Measurements from ENCODE around the gene CORO7.
"Not testable (repeated sequence)": the region's sequence is repeated elsewhere in the genome, so short reads cannot be mapped to it uniquely, and the experiment has no call there.

The CORO7 gene

GRCh38 chr16:4334724-4335495 is 81.5 kb downstream of the CORO7 start:
- Histone ChIP-seq H3K9me2 (replicated peaks; ENCODE audit: control insufficient read depth, low read length) (no peaks in the 10 kb centered on the region), H3K4me1 (ENCODE audit: control insufficient read depth, low read length) (no peaks in the 10 kb centered on the region), H3K27ac (ENCODE audit: low read depth, low read length) (no peak overlapping the region), H3F3A (ENCODE audit: control insufficient read depth, insufficient read depth) (no peaks in the 10 kb centered on the region), H3K36me3 (ENCODE audit: control insufficient read depth, low read length) (peaks cover 9% of the 10 kb centered on the region), H3K79me2 (ENCODE audit: control insufficient read depth, low read length) (no peaks in the 10 kb centered on the region), H4K20me1 (ENCODE audit: control insufficient read depth, insufficient read depth, low read depth, low read length) (no peaks in the 10 kb centered on the region), H3K27me3 (ENCODE audit: control insufficient read depth, low read length) (no peaks in the 10 kb centered on the region), H3K4me3 (ENCODE audit: low read length) (no peak overlapping the region), H3K4me2 (ENCODE audit: low read length) (no peak overlapping the region), H3K9me3 (ENCODE audit: control insufficient read depth, insufficient read depth, low read length) (no peaks in the 10 kb centered on the region)
- TF ChIP-seq CTCF (IDR thresholded peaks at IDR 0.05; ENCODE audit: low read depth, low read length, poor library complexity, severe bottlenecking) = no peak
- no peak for TF ChIP-seq EZH2phosphoT487 (IDR thresholded peaks at IDR 0.05; ENCODE audit: borderline replicate concordance, low read length)

GRCh38 chr16:4333714-4334113 is 82.7 kb downstream of the CORO7 start:
- not testable (repeated sequence) for H3K4me2 ChIP-seq (ENCODE audit: low read length); H3K79me2 ChIP-seq (ENCODE audit: control insufficient read depth, low read length); H3K4me1 ChIP-seq (ENCODE audit: control insufficient read depth, low read length); H3K4me3 ChIP-seq (ENCODE audit: low read length); H4K20me1 ChIP-seq (ENCODE audit: control insufficient read depth, insufficient read depth, low read depth, low read length); H3K36me3 ChIP-seq (ENCODE audit: control insufficient read depth, low read length); H3K27me3 ChIP-seq (ENCODE audit: control insufficient read depth, low read length); H3F3A ChIP-seq (ENCODE audit: control insufficient read depth, insufficient read depth); H3K9me3 ChIP-seq (ENCODE audit: control insufficient read depth, insufficient read depth, low read length); H3K9me2 ChIP-seq (replicated peaks; ENCODE audit: control insufficient read depth, low read length); H3K27ac ChIP-seq (ENCODE audit: low read depth, low read length)

- Histone ChIP-seq H4K20me1 (ENCODE audit: control insufficient read depth, insufficient read depth, low read depth, low read length) (no peaks in the 10 kb centered on the region; the same call in 1 of the 2 replicates), H3K4me2 (ENCODE audit: low read length) (no peak overlapping the region), H3K4me3 (ENCODE audit: low read length) (no peak overlapping the region), H3K79me2 (ENCODE audit: control insufficient read depth, low read length) (no peaks in the 10 kb centered on the region), H3K9me2 (replicated peaks; ENCODE audit: control insufficient read depth, low read length) (no peaks in the 10 kb centered on the region), H3K27me3 (ENCODE audit: control insufficient read depth, low read length) (peaks cover 7% of the 10 kb centered on the region), H3K27ac (ENCODE audit: low read depth, low read length) (no peak overlapping the region), H3K36me3 (ENCODE audit: control insufficient read depth, low read length) (no peaks in the 10 kb centered on the region), H3F3A (ENCODE audit: control insufficient read depth, insufficient read depth) (no peaks in the 10 kb centered on the region), H3K9me3 (ENCODE audit: control insufficient read depth, insufficient read depth, low read length) (no peaks in the 10 kb centered on the region), H3K4me1 (ENCODE audit: control insufficient read depth, low read length) (peaks cover 2% of the 10 kb centered on the region)
- no peak for TF ChIP-seq EZH2phosphoT487 (IDR thresholded peaks at IDR 0.05; ENCODE audit: borderline replicate concordance, low read length)
- no peak for TF ChIP-seq CTCF (IDR thresholded peaks at IDR 0.05; ENCODE audit: low read depth, low read length, poor library complexity, severe bottlenecking)
These were observed 83.1 kb downstream of the CORO7 start for GRCh38 chr16:4333308-4333638.

GRCh38 chr16:4332623-4333307 is 83.6 kb downstream of the CORO7 start:
- Histone ChIP-seq H3K9me2 (replicated peaks; ENCODE audit: control insufficient read depth, low read length) (no peaks in the 10 kb centered on the region), H3K4me2 (ENCODE audit: low read length) (no peak overlapping the region), H3K27me3 (ENCODE audit: control insufficient read depth, low read length) (peaks cover 12% of the 10 kb centered on the region), H3K4me3 (ENCODE audit: low read length) (no peak overlapping the region), H3K9me3 (ENCODE audit: control insufficient read depth, insufficient read depth, low read length) (no peaks in the 10 kb centered on the region), H3K36me3 (ENCODE audit: control insufficient read depth, low read length) (no peaks in the 10 kb centered on the region), H3F3A (ENCODE audit: control insufficient read depth, insufficient read depth) (no peaks in the 10 kb centered on the region), H3K27ac (ENCODE audit: low read depth, low read length) (no peak overlapping the region), H4K20me1 (ENCODE audit: control insufficient read depth, insufficient read depth, low read depth, low read length) (no peaks in the 10 kb centered on the region; the same call in 1 of the 2 replicates), H3K4me1 (ENCODE audit: control insufficient read depth, low read length) (peaks cover 7% of the 10 kb centered on the region), H3K79me2 (ENCODE audit: control insufficient read depth, low read length) (no peaks in the 10 kb centered on the region)
- TF ChIP-seq EZH2phosphoT487 (IDR thresholded peaks at IDR 0.05; ENCODE audit: borderline replicate concordance, low read length) = no peak
- TF ChIP-seq CTCF (IDR thresholded peaks at IDR 0.05; ENCODE audit: low read depth, low read length, poor library complexity, severe bottlenecking) = no peak

Measured in DOHH2 (cell line).